Mammary epithelial cell (primary cell): ENCODE results near the gene DELE1.

Experiments used
- EZH2 ChIP-seq: IDR thresholded peaks from 2 replicates; pipeline ENCODE4 v1.6.1; 2012; ENCODE audit warnings: low read length, inconsistent platforms, borderline replicate concordance
- TF ChIP-seq, protein P1 (sequence below), 2 donors: IDR thresholded peaks in 1 of 2; conservative IDR thresholded peaks in 1 of 2; 2 replicates each; pipeline ENCODE4 v1.5.1; 2011 to 2012; ENCODE audit warnings: inconsistent platforms in 2 of 2, low read length in 2 of 2, mild to moderate bottlenecking in 2 of 2, control low read depth in 1 of 2, low read depth in 1 of 2; ENCODE audit not compliant: insufficient read depth in 1 of 2; ENCODE audit errors: extremely low read depth in 1 of 2

DNA sequence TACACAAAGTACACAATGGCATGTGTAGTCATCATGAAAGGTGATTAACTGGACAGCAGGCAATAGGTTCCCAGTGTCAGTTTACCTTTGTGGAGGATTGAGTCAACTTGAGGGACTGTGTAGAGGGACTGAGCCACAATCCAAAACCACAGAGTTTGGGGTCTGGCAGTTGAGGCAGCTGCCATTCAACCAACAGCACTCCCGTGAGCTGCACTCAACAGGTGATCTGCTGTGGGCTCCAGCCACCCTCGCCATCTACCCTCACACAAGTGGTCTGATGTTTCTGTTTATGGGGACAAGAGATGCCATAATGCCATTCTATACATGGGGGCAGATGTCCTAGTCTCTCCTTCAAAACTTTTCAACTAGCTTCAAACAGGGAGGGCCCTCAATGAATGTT lies 2.9 kb upstream of the DELE1 start:
- TF ChIP-seq, protein P1, sequence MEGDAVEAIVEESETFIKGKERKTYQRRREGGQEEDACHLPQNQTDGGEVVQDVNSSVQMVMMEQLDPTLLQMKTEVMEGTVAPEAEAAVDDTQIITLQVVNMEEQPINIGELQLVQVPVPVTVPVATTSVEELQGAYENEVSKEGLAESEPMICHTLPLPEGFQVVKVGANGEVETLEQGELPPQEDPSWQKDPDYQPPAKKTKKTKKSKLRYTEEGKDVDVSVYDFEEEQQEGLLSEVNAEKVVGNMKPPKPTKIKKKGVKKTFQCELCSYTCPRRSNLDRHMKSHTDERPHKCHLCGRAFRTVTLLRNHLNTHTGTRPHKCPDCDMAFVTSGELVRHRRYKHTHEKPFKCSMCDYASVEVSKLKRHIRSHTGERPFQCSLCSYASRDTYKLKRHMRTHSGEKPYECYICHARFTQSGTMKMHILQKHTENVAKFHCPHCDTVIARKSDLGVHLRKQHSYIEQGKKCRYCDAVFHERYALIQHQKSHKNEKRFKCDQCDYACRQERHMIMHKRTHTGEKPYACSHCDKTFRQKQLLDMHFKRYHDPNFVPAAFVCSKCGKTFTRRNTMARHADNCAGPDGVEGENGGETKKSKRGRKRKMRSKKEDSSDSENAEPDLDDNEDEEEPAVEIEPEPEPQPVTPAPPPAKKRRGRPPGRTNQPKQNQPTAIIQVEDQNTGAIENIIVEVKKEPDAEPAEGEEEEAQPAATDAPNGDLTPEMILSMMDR (conservative IDR thresholded peaks at IDR 0.05 in 1 of 2, IDR thresholded peaks at IDR 0.05 in 1 of 2; ENCODE audit: extremely low read depth in 1 of 2, insufficient read depth in 1 of 2, low read depth in 1 of 2, low read length in 2 of 2): no peak
- no peak for TF ChIP-seq EZH2
